ENCODE results near the gene SRPX2. TPM values are rescaled to one million over a fixed set of nuclear protein-coding genes. Genes with fewer than 3 reads are reported as not detected.

The SRPX2 gene, protein sequence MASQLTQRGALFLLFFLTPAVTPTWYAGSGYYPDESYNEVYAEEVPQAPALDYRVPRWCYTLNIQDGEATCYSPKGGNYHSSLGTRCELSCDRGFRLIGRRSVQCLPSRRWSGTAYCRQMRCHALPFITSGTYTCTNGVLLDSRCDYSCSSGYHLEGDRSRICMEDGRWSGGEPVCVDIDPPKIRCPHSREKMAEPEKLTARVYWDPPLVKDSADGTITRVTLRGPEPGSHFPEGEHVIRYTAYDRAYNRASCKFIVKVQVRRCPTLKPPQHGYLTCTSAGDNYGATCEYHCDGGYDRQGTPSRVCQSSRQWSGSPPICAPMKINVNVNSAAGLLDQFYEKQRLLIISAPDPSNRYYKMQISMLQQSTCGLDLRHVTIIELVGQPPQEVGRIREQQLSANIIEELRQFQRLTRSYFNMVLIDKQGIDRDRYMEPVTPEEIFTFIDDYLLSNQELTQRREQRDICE
- total RNA-seq = 57.9 and 171 TPM in 2 replicates

GRCh38 chrX:100643956-100644860 is at the start of gene SRPX2:
SRPX2 (plus strand) TSS chrX:100644199; CDS start chrX:100646323, 2,124 bp downstream.

GRCh38 chrX:100636321-100636991 is 7.5 kb upstream of the SRPX2 start, which contains the start of gene TSPAN6:
TSPAN6 (minus strand) TSS chrX:100636806; CDS start chrX:100636694, 112 bp downstream.

Other genes with a start within 250 kb of the SRPX2 start
- under 0.01 TPM in 2 replicates for gene PCDH19, start 233.9 kb upstream of the SRPX2 start, total RNA-seq
- not detected in 2 replicates for gene TNMD, start 59.3 kb upstream of the SRPX2 start, total RNA-seq
- 29.9 and 65.4 TPM in 2 replicates for gene TSPAN6, start 7.4 kb upstream of the SRPX2 start, total RNA-seq
- gene SYTL4, start 87.9 kb downstream of the SRPX2 start, total RNA-seq = 5.9 and 18.0 TPM in 2 replicates
- 13.0 and 30.9 TPM in 2 replicates for gene CSTF2, start 176.2 kb downstream of the SRPX2 start, total RNA-seq
- gene NOX1, start 230.2 kb downstream of the SRPX2 start, total RNA-seq = not detected in 2 replicates

All from regular cardiac myocyte (primary cell).